NT2/D1 (cell line): ENCODE measurements around the gene MCCC2.

Experiments
- YY1 ChIP-seq: IDR thresholded peaks from 2 replicates; pipeline ENCODE4 v1.6.1; 2011; ENCODE audit not compliant: insufficient read length, insufficient read depth
- ZNF274 ChIP-seq: IDR thresholded peaks from 2 replicates; pipeline ENCODE4 v1.6.1; 2011; ENCODE audit warnings: mild to moderate bottlenecking, low read depth, low read length

- TF ChIP-seq YY1 (no peak), ZNF274 (no peak)
Measured at GRCh38 chr5:71693828-71694427, 106.8 kb downstream of the MCCC2 start.
